GM15510 (cell line): ENCODE results near the gene APLNR.

Source experiments
- POLR2A ChIP-seq: IDR thresholded peaks from 3 replicates; pipeline ENCODE4 v1.6.1; 2011; ENCODE audit warnings: borderline replicate concordance; ENCODE audit not compliant: insufficient read length; ENCODE audit errors: extremely low read depth

Gene APLNR

DNA sequence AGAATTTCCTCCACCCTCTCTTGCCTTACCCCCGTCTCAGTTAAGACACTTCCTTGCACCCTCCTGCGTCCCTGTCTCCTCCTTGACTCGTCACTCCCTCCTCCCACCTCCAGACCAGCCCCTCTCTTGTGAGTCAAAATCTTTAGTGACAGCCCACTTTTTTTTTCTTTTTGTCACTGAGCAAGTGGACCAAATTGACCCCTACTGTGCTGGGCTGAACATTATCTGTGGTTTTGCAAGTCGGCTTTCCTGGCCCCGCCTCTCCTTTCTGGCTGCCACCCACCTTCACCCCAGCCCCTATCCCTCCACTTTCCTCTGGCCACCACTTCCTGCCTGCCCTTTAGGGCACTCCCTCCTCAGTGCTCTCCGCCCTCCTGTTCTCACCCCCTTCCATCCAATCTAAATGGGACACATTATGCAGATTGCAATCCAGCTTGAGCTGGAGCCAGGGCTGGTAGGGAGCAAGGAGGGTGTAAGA lies at the start of gene APLNR:
Gene APLNR, minus strand, starts transcription at position 47 of the 478 bp plus-strand sequence. CDS start 246 bp downstream, outside the sequence.
- no peak for TF ChIP-seq POLR2A

DNA sequence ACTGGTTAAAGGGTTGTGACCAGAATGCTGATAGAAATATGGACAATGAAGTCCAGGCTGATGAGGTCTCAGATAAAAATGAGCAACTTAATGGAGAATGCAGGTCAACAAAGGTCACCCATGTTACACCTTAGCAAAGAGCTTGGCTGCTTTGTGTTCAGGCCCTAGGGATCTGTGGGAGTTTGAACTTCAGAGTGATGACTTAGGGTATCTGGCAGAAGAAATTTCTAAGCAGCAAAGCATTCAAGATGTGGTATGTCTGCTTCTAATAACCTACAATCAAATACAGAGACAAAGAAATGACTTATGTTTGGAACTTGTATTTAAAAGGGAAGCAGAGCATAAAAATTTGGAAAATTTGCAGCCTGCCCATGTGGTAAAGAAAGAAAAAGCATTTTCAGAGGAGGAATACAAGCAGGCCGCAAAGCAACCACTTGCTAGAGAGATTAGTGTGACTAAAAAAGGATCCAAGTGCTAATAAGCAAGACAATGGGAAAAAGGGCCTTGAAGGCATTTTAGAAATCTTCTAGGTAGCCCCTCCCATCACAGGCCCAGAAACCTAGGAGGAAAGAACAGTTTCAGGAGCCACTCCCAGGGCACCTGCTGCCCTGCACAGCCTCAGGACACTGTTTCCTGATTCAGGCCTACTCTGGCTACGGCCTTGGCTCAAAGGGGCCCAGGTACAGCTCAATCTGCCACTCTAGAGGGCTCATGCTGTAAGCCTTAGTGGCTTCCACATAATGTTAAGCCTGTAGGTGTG lies 46.4 kb upstream of the APLNR start:
- TF ChIP-seq POLR2A = no peak

DNA sequence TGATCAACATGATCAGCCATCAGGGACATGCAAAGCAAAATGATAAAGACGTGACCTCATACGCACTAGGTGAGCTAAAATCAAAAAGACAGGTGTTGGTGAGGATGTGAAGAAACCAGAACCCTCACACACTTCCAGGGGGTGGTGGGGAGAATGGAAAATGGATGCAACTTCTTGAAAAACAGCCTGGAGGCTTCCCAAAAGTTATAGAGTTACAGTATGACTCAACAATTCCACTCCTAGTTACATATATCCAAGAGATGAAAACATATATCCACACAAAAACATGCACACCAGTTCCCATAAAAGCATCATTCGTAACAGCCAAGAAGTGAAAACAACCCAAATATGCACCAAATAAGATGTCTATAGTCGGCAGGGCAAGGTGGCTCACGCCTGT lies 42.1 kb upstream of the APLNR start:
- no peak for TF ChIP-seq POLR2A

DNA sequence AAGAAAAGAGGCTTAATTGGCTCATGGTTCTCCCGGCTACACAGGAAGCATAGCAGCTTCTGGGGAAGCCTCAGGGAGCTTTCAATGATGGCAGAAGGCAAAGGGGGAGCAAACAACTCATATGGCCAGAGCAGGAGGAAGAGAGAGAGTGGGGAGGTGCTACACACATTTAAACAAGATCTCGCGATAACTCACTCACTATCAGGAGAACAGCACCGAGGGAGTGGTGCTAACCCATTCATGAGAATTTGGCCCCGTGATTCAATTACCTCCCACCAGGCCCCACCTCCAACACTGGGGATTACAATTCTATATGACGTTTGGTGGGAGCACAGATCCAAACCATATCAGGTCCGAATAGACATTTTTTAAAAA lies 41.7 kb upstream of the APLNR start:
- no peak for TF ChIP-seq POLR2A

DNA sequence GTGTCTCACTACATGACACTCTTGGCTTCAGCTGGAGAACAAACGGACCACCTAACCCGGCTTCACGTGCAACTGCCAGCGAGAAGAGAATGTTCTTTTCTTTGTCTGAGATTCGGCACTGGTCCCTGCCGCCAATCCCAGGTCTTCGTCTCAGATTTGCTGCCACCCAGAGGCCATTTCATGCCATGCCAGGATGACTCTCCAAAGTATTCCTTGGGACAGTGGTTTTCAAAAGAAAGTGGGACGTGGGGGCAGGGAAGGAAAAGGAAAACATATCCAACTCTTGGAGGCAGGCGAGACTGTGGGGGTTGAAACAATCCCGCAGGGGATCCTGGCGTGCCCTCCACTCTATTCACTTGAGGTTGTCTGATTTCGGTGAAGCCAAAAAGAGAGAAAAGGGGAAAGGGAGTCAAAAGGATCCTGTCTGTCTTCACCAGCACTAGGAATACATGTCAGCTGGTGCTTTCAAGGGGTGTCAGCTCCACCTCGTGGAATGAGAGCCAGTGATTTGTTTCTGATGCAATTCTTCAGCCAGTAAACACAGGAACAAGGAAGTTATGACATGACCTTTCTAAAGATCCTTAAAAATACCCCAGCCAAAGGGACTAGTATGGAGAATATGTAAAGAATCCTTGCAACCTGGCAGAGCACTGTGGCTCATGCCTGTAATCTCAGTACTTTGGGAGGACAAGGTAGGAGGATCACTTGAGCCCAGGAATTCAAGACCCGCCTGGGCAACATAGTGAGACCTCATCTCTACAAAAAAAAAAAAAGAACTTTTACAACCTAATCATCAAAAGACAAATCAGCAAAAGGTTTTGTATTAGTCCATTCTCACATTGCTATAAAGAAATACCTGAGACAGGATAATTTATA lies 41.0 kb upstream of the APLNR start:
- no peak for TF ChIP-seq POLR2A

DNA sequence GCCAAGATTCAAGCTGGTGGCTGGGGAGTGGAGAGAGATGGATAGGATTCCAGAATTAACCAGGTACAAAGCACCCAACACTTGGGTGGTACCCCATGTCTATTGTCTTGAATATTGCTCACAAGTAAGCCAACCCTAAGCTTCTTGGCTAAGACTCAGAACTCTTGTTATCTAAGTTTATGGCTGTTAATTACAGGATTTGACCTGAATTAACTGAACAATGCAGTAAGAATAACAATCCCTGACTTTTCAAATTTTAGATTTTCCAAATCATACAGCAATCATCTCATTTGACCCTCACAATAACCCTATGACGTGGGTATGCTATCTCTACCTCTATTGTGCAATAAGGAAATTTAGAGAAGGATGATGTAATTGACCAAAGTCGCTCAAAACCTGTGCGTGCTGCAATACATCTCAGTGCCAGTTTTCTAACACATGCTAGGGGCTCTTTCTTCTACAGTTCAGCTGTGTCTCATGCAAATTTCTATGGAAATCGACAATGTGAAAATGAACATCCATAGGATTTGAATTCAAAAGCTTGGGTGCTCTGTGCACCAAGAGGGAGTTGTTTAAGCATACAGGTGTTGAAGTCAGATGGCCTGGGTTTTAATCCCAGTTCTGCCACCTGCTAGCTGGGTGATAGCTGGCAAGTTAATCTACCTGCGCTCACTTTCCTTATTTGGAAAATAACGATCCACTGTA lies 40.1 kb upstream of the APLNR start:
- TF ChIP-seq POLR2A = no peak

DNA sequence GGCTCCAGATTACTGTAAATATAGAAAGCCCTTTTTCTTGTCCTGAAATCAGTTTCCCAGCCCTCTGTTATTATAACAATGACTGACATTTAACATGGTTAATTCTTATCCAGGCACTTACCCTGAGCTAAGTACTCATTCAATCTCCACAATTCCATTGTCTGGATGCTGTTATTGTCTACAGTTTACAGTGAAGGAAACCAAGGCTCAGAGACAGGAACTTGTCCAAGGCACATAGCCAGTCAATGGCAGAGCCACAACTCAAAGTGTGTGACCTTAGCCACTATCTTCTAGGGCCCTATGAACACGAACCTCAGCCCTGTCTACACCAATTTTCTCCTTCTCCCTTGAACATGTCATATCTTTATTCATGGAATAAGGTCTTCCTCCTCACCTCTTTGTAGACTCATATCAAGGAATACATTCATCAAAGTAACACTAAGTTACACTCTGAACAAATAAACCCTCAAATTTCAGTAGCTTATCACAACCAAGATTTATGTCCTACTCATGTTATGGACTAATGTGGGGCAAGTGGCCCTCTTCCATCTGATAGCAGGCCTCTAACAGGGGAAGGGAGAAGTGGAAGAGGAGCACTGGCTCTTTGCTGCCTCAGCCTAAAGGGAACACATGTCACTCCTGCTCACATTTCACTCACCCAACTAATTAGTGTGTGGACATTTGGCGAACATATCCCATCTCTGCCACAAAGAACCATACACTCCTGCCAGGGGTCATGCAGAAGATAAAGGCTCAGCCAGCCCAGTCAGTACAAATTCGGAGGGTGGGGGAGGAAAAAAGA lies 39.3 kb upstream of the APLNR start:
- no peak for TF ChIP-seq POLR2A

DNA sequence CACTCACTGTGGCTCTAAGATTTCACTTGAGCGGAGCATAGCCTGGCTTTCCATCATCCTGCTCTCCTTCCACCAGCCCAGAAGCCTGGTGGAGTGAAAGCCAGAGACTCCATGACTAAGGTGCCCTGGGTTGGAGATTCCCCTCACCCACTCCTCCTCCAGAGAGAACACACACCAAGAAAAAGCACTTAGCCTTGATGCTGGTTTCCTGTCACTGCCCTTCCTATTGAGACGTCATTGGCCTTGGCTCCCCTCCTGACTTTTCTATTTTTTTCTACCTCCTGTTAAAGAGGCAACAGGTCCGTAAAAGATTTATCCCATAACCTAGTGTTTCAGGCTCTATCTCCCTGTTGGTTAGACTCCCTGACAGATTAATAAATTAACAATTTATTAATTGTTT lies 38.5 kb upstream of the APLNR start:
- no peak for TF ChIP-seq POLR2A

DNA sequence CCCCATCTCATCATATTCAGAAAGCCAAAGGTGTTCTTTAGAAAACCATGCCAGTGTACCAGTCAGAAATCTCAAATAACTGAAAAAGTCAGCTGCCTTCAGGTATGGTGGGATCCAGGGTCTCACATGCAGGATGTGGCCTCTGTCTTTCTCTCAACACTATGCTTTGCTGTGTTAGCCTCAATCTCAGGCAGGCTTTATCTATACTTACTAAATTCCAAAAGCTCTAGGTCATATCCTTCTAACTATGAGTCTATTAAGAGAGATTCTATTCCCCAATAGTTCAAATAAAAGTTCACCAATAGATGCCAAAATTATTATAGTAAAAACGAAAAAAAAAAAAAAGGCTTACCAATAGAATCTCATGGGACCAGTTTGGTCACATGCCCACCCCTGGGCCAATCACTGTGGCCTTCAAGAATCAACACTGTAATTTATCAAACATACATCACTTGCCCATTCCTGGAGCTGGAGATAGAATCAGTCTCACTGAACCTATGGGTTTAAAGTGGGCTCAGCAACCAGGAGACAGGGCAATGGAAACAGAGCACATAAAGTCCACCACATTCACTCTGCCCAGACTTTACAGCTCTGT lies 38.0 kb upstream of the APLNR start:
- TF ChIP-seq POLR2A = no peak

DNA sequence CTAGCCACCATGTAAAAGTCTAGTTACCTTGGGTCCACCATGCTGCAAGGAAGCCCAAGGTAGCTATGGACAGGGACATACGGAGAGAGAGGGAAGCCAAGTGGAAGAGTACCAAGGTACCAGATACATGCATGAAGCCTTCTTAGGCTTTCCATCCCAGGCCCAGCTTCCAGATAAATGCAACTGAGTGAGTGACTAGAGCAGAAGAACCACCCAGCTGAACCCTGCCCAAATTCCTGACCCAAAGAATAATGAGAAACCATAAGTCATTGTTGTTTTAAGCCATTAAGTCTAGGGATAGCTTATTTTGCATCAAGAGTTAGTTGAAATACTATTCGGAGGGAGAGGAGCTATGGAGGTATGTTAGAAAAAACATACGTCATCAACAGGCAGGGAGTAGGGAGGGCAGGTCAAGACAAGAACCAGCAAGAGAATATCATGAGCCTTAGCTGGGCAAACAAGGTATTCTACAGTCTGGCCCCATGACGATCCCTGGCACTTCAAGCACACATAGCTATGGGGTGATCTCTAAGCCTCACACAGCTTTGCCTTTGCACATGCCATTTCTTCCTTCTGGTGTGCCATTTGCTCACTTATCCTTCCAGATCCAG lies 36.5 kb upstream of the APLNR start:
- no peak for TF ChIP-seq POLR2A

DNA sequence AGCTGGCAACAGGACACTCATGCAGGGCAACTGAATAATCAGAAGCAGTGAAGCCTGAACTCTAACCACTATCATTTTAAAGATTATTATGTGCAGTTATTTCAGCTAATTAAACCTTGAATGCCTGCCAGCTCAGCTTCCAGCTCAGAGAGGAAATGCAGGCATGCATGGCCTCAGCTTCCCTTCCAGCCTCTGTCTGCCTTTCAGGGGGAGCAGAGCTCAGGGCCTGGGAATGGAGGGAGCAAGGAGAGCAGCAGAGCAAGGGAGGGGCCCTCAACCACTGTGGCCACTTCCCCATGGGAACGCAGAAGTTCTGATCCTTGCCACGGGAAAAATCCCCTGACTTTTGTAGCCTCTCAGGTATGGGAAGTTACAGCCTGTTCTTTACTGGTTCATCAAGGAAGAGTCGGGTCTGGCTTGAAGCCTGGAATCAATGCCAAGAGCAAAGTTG lies 32.5 kb upstream of the APLNR start:
- no peak for TF ChIP-seq POLR2A

DNA sequence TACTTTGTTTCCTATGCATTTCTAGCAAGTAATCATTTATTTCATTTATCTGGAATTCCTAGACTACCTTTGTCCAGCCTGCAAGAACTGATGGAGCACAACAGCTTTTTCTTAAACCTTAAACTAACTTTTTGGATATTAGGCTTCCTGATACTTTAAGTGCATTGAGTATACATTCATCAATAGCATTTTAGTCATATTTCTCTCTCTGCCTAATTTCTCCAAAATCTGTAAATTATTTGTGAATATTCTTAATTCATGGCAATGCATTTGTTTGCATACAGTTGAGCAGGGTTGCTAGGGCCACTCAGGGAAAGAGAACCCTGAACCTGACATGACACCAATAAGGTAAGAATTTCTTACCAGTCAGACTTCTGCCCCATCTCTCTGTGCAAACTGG lies 29.1 kb upstream of the APLNR start:
- no peak for TF ChIP-seq POLR2A

DNA sequence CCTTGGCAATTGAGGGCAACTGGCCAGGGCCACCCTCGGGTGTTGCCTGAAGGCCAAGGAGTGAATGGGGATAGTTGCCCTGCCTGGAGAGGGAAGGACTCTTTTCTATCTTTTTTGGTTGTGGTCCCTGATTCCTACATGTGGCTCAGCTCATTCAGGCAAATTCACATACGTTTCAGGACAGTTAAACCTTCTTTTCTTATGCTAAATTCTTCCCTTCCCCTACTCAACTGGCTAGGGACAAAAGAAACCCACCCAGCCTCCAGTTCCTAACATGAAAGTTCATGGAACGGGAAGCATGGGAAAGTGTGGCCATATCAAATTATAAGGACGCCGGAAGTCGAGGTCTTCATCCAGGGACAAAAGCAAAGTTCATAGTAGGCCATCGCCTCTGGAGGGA lies 26.3 kb upstream of the APLNR start:
- no peak for TF ChIP-seq POLR2A
